HepG2 (cell line): ENCODE measurements around the gene DDX31. TPM values are rescaled to one million over a fixed set of nuclear protein-coding genes. Genes with fewer than 3 reads are reported as not detected.
A peak's percentile ranks its signal among the peaks of the same experiment; 100 is the strongest.

Source experiments
- HOXA7 ChIP-seq: sonication (generic); formaldehyde crosslinking; IDR thresholded peaks from 2 replicates; pipeline ENCODE4 v1.8.1; 2022; ENCODE audit warnings: mild to moderate bottlenecking, missing genetic modification reagents, moderate library complexity
- MIXL1 ChIP-seq: IDR thresholded peaks from 2 replicates; pipeline ENCODE4 v1.6.1; 2016
- NFYC ChIP-seq: IDR thresholded peaks from 2 replicates; pipeline ENCODE4 v1.6.1; 2016; ENCODE audit warnings: missing genetic modification reagents, missing compliant biosample characterization
- NR2F1 ChIP-seq, 2 experiments: fragments of 450-650 bp in 1 of 2; formaldehyde crosslinking in 1 of 2; IDR thresholded peaks; 2 replicates each; pipeline versions ENCODE4 v1.5.0 to v1.6.1; 2016 to 2020; ENCODE audit warnings: mild to moderate bottlenecking in 1 of 2, missing compliant biosample characterization in 1 of 2, missing genetic modification reagents in 1 of 2, moderate library complexity in 1 of 2
- RBAK ChIP-seq: sonication (generic); formaldehyde crosslinking; IDR thresholded peaks from 2 replicates; pipeline ENCODE4 v1.5.1; 2020; ENCODE audit warnings: mild to moderate bottlenecking, missing genetic modification reagents
- THYN1 ChIP-seq: sonication (generic); formaldehyde crosslinking; IDR thresholded peaks from 2 replicates; pipeline ENCODE4 v1.8.1; 2023; ENCODE audit warnings: low read depth, mild to moderate bottlenecking, moderate library complexity, missing genetic modification reagents, borderline replicate concordance
- ZFY ChIP-seq: sonication (generic); formaldehyde crosslinking; IDR thresholded peaks from 2 replicates; pipeline ENCODE4 v1.4.0; 2020; ENCODE audit warnings: missing genetic modification reagents
- ZKSCAN8 ChIP-seq: IDR thresholded peaks from 2 replicates; pipeline ENCODE4 v1.6.1; 2016; ENCODE audit warnings: borderline replicate concordance, missing genetic modification reagents, missing compliant biosample characterization
- ZNF616 ChIP-seq: sonication (generic); formaldehyde crosslinking; IDR thresholded peaks from 2 replicates; pipeline ENCODE4 v1.5.0; 2020; ENCODE audit warnings: low read depth, mild to moderate bottlenecking, missing genetic modification reagents
- ZZZ3 ChIP-seq: sonication (generic); formaldehyde crosslinking; IDR thresholded peaks from 2 replicates; pipeline ENCODE4 v1.4.0; 2020; ENCODE audit warnings: missing genetic modification reagents, mild to moderate bottlenecking, borderline replicate concordance
- polyA plus RNA-seq, 8 experiments: library from polyadenylated mRNA; depleted of rRNA in 3 of 8; stranded (reverse) in 7 of 8; unstranded in 1 of 8; fragments of >200 nt; fragmentation: Illumina TruSeq in 4 of 8; extraction: Trizol in 4 of 8; gene quantifications; 2 replicates each; pipeline versions ENCODE4 v1.2.1 to v1.2.3, GENCODE V29; 2011 to 2016; ENCODE audit warnings: low read depth in 4 of 8, missing spikeins in 1 of 8, mixed read lengths in 1 of 8; ENCODE audit not compliant: insufficient read depth in 1 of 8
- total RNA-seq, 5 experiments: library from RNA; depleted of rRNA; stranded (reverse); fragments of >200 nt; fragmentation: Illumina TruSeq; extraction: Trizol; gene quantifications; 2 replicates each; pipeline ENCODE4 v1.2.3, GENCODE V29; 2016; ENCODE audit warnings: low read depth in 1 of 5
- TF ChIP-seq, protein P1 (sequence below): sonication (generic); formaldehyde crosslinking; IDR thresholded peaks from 2 replicates; pipeline ENCODE4 v1.4.0; 2020; ENCODE audit warnings: missing genetic modification reagents, borderline replicate concordance
- TF ChIP-seq, protein P2 (sequence below): sonication (generic); formaldehyde crosslinking; IDR thresholded peaks from 2 replicates; pipeline ENCODE4 v1.8.0; 2022; ENCODE audit warnings: missing genetic modification reagents, mild to moderate bottlenecking, inconsistent platforms, borderline replicate concordance
- TF ChIP-seq, protein P3 (sequence below): sonication (generic); formaldehyde crosslinking; IDR thresholded peaks from 2 replicates; pipeline ENCODE4 v1.9.0; 2021; ENCODE audit warnings: mild to moderate bottlenecking, missing genetic modification reagents
- TF ChIP-seq, protein P4 (sequence below): sonication (generic); formaldehyde crosslinking; conservative IDR thresholded peaks from 2 replicates; pipeline ENCODE4 v1.4.0; 2020; ENCODE audit warnings: missing genetic modification reagents

The DDX31 gene
- total and polyA plus RNA-seq, 2 of the 13 experiments (the other 11 are each of a cell fraction or from before 2014, with no cell fraction given) = 11.4 to 16.3 TPM

DNA sequence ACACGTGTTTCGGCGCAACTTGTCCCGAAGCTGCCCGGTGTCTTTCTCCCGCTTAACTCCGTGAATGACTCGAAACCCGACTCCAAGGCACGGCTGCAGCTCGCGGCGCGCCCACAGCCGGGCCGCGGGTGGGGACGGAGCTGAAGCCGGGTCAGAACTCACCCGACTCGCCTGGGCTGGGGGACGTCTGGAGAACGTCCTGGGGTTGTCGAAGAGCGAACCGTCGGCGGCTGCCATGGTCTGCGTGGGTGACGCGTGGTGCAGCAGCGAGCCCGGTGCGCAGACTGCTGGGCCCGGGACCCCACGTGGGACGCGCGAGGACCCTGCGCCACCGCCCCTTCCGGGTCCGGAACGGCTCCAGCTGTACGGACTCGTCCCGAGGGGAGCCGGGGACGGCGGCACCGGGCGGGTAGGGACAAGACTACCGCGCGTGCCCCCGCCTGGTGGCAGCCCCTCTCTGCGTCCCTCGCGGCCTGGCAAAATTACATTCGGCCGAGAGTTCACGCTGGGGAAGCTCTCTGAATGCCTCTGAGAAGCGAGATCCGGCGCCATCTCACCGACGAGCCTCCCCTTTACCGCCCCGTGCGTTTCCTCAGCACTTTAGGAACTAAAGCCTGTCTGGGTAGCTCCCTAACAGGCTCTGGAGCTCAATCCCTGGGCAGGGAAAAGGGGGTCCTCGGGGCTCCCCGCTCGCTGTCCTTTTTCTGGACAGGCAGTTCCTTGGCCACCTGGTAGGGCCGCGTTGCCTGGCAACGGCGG is at the start of gene DDX31 (continued):
- TF ChIP-seq, protein P1, sequence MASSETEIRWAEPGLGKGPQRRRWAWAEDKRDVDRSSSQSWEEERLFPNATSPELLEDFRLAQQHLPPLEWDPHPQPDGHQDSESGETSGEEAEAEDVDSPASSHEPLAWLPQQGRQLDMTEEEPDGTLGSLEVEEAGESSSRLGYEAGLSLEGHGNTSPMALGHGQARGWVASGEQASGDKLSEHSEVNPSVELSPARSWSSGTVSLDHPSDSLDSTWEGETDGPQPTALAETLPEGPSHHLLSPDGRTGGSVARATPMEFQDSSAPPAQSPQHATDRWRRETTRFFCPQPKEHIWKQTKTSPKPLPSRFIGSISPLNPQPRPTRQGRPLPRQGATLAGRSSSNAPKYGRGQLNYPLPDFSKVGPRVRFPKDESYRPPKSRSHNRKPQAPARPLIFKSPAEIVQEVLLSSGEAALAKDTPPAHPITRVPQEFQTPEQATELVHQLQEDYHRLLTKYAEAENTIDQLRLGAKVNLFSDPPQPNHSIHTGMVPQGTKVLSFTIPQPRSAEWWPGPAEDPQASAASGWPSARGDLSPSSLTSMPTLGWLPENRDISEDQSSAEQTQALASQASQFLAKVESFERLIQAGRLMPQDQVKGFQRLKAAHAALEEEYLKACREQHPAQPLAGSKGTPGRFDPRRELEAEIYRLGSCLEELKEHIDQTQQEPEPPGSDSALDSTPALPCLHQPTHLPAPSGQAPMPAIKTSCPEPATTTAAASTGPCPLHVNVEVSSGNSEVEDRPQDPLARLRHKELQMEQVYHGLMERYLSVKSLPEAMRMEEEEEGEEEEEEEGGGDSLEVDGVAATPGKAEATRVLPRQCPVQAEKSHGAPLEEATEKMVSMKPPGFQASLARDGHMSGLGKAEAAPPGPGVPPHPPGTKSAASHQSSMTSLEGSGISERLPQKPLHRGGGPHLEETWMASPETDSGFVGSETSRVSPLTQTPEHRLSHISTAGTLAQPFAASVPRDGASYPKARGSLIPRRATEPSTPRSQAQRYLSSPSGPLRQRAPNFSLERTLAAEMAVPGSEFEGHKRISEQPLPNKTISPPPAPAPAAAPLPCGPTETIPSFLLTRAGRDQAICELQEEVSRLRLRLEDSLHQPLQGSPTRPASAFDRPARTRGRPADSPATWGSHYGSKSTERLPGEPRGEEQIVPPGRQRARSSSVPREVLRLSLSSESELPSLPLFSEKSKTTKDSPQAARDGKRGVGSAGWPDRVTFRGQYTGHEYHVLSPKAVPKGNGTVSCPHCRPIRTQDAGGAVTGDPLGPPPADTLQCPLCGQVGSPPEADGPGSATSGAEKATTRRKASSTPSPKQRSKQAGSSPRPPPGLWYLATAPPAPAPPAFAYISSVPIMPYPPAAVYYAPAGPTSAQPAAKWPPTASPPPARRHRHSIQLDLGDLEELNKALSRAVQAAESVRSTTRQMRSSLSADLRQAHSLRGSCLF (CRISPR knock-in tag) = 0 out of 2 replicates have a peak, but pooled peaks have one; percentile 0
- TF ChIP-seq, protein P2, sequence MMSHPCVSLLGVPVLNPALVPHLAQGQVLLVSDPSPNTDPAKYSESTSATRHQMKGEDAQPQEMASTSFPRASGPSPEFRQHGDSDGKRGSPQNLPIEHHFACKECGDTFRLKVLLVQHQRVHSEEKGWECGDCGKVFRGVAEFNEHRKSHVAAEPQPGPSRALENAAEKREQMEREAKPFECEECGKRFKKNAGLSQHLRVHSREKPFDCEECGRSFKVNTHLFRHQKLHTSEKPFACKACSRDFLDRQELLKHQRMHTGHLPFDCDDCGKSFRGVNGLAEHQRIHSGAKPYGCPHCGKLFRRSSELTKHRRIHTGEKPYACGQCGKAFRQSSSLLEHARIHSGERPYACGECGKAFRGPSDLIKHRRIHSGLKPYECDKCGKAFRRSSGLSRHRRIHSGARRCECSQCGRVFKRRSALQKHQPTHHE (CRISPR knock-in tag) = peak; percentile 89; the same call in 1 of the 2 replicates
- TF ChIP-seq ZNF616 (CRISPR knock-in tag) (peak; percentile 82), HOXA7 (CRISPR knock-in tag) (peak; percentile 51; the same call in 1 of the 2 replicates), ZKSCAN8 (no peak), MIXL1 (CRISPR knock-in tag) (peak; percentile 36; the same call in 1 of the 2 replicates), RBAK (CRISPR knock-in tag) (no peak), ZZZ3 (CRISPR knock-in tag) (no peak; the same call in 1 of the 2 replicates), NFYC (CRISPR knock-in tag) (peak; percentile 34), THYN1 (CRISPR knock-in tag) (no peak), ZFY (CRISPR knock-in tag) (peak; percentile 86), NR2F1 (CRISPR knock-in tag; IDR thresholded peaks at IDR 0.05) (no peak)
- TF ChIP-seq, protein P3, sequence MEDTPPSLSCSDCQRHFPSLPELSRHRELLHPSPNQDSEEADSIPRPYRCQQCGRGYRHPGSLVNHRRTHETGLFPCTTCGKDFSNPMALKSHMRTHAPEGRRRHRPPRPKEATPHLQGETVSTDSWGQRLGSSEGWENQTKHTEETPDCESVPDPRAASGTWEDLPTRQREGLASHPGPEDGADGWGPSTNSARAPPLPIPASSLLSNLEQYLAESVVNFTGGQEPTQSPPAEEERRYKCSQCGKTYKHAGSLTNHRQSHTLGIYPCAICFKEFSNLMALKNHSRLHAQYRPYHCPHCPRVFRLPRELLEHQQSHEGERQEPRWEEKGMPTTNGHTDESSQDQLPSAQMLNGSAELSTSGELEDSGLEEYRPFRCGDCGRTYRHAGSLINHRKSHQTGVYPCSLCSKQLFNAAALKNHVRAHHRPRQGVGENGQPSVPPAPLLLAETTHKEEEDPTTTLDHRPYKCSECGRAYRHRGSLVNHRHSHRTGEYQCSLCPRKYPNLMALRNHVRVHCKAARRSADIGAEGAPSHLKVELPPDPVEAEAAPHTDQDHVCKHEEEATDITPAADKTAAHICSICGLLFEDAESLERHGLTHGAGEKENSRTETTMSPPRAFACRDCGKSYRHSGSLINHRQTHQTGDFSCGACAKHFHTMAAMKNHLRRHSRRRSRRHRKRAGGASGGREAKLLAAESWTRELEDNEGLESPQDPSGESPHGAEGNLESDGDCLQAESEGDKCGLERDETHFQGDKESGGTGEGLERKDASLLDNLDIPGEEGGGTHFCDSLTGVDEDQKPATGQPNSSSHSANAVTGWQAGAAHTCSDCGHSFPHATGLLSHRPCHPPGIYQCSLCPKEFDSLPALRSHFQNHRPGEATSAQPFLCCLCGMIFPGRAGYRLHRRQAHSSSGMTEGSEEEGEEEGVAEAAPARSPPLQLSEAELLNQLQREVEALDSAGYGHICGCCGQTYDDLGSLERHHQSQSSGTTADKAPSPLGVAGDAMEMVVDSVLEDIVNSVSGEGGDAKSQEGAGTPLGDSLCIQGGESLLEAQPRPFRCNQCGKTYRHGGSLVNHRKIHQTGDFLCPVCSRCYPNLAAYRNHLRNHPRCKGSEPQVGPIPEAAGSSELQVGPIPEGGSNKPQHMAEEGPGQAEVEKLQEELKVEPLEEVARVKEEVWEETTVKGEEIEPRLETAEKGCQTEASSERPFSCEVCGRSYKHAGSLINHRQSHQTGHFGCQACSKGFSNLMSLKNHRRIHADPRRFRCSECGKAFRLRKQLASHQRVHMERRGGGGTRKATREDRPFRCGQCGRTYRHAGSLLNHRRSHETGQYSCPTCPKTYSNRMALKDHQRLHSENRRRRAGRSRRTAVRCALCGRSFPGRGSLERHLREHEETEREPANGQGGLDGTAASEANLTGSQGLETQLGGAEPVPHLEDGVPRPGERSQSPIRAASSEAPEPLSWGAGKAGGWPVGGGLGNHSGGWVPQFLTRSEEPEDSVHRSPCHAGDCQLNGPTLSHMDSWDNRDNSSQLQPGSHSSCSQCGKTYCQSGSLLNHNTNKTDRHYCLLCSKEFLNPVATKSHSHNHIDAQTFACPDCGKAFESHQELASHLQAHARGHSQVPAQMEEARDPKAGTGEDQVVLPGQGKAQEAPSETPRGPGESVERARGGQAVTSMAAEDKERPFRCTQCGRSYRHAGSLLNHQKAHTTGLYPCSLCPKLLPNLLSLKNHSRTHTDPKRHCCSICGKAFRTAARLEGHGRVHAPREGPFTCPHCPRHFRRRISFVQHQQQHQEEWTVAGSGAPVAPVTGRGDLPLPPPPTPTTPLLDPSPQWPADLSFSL (CRISPR knock-in tag) = no peak
- TF ChIP-seq, protein P4, sequence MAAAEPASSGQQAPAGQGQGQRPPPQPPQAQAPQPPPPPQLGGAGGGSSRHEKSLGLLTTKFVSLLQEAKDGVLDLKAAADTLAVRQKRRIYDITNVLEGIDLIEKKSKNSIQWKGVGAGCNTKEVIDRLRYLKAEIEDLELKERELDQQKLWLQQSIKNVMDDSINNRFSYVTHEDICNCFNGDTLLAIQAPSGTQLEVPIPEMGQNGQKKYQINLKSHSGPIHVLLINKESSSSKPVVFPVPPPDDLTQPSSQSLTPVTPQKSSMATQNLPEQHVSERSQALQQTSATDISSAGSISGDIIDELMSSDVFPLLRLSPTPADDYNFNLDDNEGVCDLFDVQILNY (CRISPR knock-in tag) = no peak; the same call in 1 of the 2 replicates
